Lung (tissue), 12 donors: ENCODE measurements around the gene ADAMTS15. TPM values are rescaled to one million over a fixed set of nuclear protein-coding genes. Genes with fewer than 3 reads are reported as not detected.
A peak's percentile ranks its signal among the peaks of the same experiment; 100 is the strongest.

ENCODE experiments used
- ATAC-seq: fragments of 200-7000 bp; cut with Tn5 transposase; one replicate; pipeline ENCODE4 v1.9.1; 2020; ENCODE audit warnings: moderate number of reproducible peaks; ENCODE audit not compliant: insufficient read depth, low FRiP score
- DNase-seq, 3 donors: peaks; one replicate each; pipeline ENCODE4 v3.0.0-alpha.2; 2013 to 2017
- H3K27ac ChIP-seq, 2 donors: one replicate each; pipeline ENCODE4 v1.5.1; 2013; ENCODE audit warnings: mild to moderate bottlenecking in 2 of 2, moderate library complexity in 2 of 2, control low read depth in 1 of 2, inconsistent platforms in 1 of 2, low read depth in 1 of 2, low read length in 1 of 2
- H3K27me3 ChIP-seq, 3 donors: one replicate each; pipeline ENCODE4 v1.5.1; 2013; ENCODE audit warnings: low read length in 2 of 3; ENCODE audit not compliant: control insufficient read depth in 3 of 3, insufficient read depth in 3 of 3
- H3K36me3 ChIP-seq, 4 donors: one replicate each; pipeline ENCODE4 v1.5.1; 2013; ENCODE audit warnings: low read length in 4 of 4, mild to moderate bottlenecking in 1 of 4, moderate library complexity in 1 of 4; ENCODE audit not compliant: control insufficient read depth in 4 of 4, insufficient read depth in 4 of 4
- H3K4me1 ChIP-seq, 5 donors: one replicate each; pipeline ENCODE4 v1.5.1; 2013; ENCODE audit warnings: low read length in 5 of 5, mild to moderate bottlenecking in 2 of 5, moderate library complexity in 1 of 5; ENCODE audit not compliant: control insufficient read depth in 5 of 5, insufficient read depth in 5 of 5
- H3K4me3 ChIP-seq: one replicate; pipeline ENCODE4 v1.5.1; 2013; ENCODE audit warnings: mild to moderate bottlenecking, control low read depth, moderate library complexity
- H3K9ac ChIP-seq, 2 donors: one replicate each; pipeline ENCODE4 v1.5.1; 2013; ENCODE audit warnings: low read length in 2 of 2, control low read depth in 1 of 2; ENCODE audit not compliant: insufficient read depth in 1 of 2
- H3K9me3 ChIP-seq, 4 donors: one replicate each; pipeline ENCODE4 v1.5.1; 2013; ENCODE audit warnings: low read length in 3 of 4, mild to moderate bottlenecking in 1 of 4, moderate library complexity in 1 of 4; ENCODE audit not compliant: control insufficient read depth in 4 of 4, insufficient read depth in 3 of 4
- WGBS, 2 donors: extraction: QIAGEN DNeasy Blood & Tissue Kit; methylation state at CpG; one replicate each; pipeline ENCODE4 v1.1.7; 2013; 5-methylcytosine and 5-hydroxymethylcytosine counted together
- polyA plus RNA-seq, 2 donors: library from polyadenylated mRNA; stranded (reverse); fragments of 200-250 nt; gene quantifications; one replicate each; pipeline ENCODE4 v1.2.1, GENCODE V29; 2013
- total RNA-seq, 2 donors: library from RNA; depleted of rRNA in 1 of 2; stranded (reverse); fragments of >200 nt in 1 of 2; gene quantifications; one replicate each; pipeline ENCODE4 v1.2.1, GENCODE V29; 2014 to 2021
- TF ChIP-seq, protein P1 (sequence below): IDR thresholded peaks from 2 replicates; pipeline ENCODE4 v1.5.1; 2012; ENCODE audit warnings: mild to moderate bottlenecking; ENCODE audit errors: control extremely low read depth, extremely low read depth
- donor health status: control.
- donor health status: control.
- donor health status: Bipolar disorder and iron deficiency.
- donor health status: healthy.
- donor health status: DM: yes; HTN: yes; CAD: no.

ADAMTS15 gene
- total and polyA plus RNA-seq, 4 donors, result 4.4 to 22.9 (median 13.3) TPM

DNA sequence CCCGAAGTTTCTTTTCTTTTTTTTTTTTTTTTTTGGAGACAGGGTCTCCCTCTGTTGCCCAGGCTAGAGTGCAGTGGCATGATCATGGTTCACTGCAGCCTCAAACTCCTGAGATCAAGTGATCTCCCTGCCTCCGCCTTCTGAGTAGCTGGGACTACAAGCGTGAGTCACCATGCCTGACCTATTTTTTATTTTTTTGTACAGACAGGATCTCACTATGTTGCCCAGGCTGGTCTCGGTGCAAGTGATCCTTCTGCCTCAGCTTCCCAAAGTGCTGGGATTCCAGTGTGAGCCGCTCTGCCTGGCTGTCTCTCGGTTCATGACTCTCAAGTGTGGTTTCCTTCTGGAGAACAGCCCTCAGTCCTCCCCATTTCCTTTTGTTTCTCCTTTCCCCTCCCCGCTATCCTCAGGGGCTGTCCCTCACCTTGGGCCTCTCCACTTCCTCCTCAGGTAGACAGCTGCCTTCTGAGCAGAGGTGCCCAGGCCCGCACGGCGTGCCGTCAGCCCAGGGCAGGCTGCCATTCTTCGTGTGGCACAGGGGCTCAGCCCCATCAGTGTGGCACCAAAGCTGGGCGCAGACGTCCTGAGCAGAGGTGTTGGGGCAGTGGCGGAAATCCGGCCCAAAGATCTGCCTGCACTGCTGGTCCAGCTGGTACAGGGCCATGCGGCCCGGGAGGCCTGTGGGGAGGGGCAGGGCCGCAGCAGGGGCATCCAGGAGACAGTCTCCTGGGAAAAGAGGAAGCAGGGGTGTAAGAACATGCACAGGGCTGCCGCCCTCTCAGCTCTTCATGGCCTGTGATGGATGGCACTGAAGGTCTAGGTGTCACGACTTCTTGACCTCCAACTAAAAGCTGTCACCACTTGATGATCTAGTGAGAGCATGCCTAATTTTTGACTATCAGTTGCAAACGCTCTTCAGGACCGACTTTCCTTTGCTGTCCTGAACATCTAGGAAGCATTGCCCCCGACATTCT is 34.1 kb upstream of the ADAMTS15 start:
- ATAC-seq (no peak), DNase-seq (no peak)
- Histone ChIP-seq H3K36me3 (no peaks in the 10 kb centered on the region), H3K27me3 (no peaks in the 10 kb centered on the region), H3K4me3 (no peak overlapping the region), H3K9me3 (no peaks in the 10 kb centered on the region), H3K27ac (peak overlapping the region in 1 of 2 donors; percentile 74), H3K9ac (no peak overlapping the region), H3K4me1 (peaks cover 0 to 20% (median 6%) of the 10 kb centered on the region in 5 donors)
- WGBS, 2 donors, result 63 to 66% methylated on average over 24 of the region's 24 CpGs
- TF ChIP-seq, protein P1, sequence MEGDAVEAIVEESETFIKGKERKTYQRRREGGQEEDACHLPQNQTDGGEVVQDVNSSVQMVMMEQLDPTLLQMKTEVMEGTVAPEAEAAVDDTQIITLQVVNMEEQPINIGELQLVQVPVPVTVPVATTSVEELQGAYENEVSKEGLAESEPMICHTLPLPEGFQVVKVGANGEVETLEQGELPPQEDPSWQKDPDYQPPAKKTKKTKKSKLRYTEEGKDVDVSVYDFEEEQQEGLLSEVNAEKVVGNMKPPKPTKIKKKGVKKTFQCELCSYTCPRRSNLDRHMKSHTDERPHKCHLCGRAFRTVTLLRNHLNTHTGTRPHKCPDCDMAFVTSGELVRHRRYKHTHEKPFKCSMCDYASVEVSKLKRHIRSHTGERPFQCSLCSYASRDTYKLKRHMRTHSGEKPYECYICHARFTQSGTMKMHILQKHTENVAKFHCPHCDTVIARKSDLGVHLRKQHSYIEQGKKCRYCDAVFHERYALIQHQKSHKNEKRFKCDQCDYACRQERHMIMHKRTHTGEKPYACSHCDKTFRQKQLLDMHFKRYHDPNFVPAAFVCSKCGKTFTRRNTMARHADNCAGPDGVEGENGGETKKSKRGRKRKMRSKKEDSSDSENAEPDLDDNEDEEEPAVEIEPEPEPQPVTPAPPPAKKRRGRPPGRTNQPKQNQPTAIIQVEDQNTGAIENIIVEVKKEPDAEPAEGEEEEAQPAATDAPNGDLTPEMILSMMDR, result no peak

DNA sequence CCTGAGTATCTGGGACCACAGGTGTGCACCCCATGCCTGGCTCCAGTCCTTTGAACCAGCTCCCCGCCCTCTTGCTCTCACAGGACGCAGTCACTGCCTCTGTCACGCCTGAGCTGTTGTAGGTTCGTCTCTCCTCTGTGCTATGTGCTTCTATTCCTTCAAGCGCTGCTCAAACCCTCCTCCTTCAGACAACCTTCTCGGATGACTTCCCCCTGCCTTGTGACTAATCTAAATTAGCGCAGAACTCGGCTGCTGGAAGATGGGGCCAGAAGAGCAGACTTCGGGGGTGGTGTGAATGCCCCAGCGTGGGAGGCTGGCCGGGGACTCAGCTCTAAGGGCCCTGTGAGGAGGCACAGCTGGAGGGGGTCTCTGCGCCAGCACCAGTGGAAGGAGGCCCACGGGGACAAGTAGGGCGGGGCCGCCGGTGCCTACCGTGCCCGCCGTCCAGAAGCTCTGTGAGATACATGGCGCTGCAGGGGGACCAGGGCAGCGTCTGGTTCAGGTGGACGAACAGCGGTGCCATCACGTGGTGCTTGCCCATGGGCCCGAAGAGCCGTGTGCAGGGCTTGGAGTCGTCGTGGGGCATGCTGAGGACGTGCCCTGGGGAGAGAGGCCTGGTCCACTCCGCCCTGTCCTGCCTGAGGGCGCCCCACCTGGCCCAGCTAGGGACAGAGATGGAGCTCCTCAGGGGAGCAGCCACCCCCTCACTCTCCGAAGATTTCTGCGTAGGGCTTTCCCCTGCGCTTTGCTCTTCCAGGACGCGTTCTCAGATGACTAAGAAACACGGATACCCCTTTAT is 32.5 kb upstream of the ADAMTS15 start:
- no peak overlapping the region for H3K27ac ChIP-seq
- 89 to 92% methylated on average over 36 to 37 of the region's 37 CpGs for WGBS, 2 donors

GRCh38 chr11:130416530-130416882 is 31.9 kb upstream of the ADAMTS15 start:
- Histone ChIP-seq H3K27me3 (no peaks in the 10 kb centered on the region), H3K36me3 (no peaks in the 10 kb centered on the region), H3K4me1 (peaks cover 0 to 40% (median 11%) of the 10 kb centered on the region in 5 donors), H3K27ac (no peak overlapping the region), H3K9ac (no peak overlapping the region), H3K9me3 (no peaks in the 10 kb centered on the region), H3K4me3 (no peak overlapping the region)
- 84 to 87% methylated on average over 12 of the region's 12 CpGs for WGBS, 2 donors
- ATAC-seq, result no peak
- no peak for DNase-seq
- TF ChIP-seq, protein P1, result no peak

More for the DNA sequence above, 32.5 kb upstream of the ADAMTS15 start:
- no peak overlapping the region for H3K9ac ChIP-seq
- no peak overlapping the region for H3K4me3 ChIP-seq
- peaks cover 0 to 35% (median 11%) of the 10 kb centered on the region in 5 donors for H3K4me1 ChIP-seq
- TF ChIP-seq, protein P1, result no peak
- ATAC-seq (no peak), DNase-seq (no peak)
- no peaks in the 10 kb centered on the region for H3K9me3 ChIP-seq
- no peaks in the 10 kb centered on the region for H3K27me3 ChIP-seq
- no peaks in the 10 kb centered on the region for H3K36me3 ChIP-seq
